VCaP (cell line): ENCODE data around the gene IQCK.

Experiments used
- H3K27ac ChIP-seq: fragments of 450-650 bp; 2 replicates; pipeline ENCODE4 v1.5.1; 2017
- CTCF ChIP-seq: fragments of 450-650 bp; conservative IDR thresholded peaks from 2 replicates; pipeline ENCODE4 v1.5.1; 2017; ENCODE audit warnings: mild to moderate bottlenecking, moderate library complexity

Gene IQCK

GRCh38 chr16:19765860-19766553 is 47.9 kb downstream of the IQCK start:
- no peak overlapping the region for H3K27ac ChIP-seq

DNA sequence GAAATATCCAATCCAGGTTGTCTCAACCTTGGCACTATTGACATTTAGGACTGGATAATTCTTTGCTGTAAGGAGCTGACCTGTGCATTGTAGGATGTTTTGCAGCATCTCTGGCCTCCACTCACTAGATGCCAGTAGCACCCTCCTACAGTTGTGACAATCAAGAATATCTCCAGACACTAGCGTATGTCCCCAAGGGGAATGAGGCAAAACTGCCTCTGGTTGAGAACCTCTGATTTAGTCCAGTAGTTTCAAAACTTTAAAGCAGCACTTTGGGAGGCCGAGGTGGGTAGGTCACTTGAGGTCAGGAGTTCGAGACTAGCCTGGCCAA is 48.4 kb downstream of the IQCK start:
- no peak for TF ChIP-seq CTCF
- no peak overlapping the region for H3K27ac ChIP-seq

More at GRCh38 chr16:19765860-19766553, 47.9 kb downstream of the IQCK start:
- no peak for TF ChIP-seq CTCF

DNA sequence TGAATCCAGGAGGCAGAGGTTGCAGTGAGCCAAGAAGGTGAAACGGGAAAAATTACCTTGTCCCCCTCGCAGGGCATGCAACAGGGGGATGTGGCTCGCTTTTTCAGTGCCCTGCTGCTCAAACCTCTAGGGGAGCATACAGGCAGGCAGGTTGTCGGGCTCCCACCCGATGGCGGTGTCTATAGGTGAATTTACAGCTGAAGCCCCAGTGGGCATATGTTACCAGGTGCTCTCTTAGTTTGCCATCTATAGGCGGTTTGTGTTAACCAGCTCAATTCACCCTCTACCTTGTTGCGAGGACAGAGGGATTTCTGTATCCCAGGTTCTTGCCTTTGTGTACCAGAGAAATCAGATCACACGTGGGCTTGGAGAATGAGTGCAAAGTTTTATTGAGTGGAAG is 48.9 kb downstream of the IQCK start:
- no peak overlapping the region for H3K27ac ChIP-seq
- no peak for TF ChIP-seq CTCF

GRCh38 chr16:19767497-19767896 is 49.4 kb downstream of the IQCK start:
- no peak for TF ChIP-seq CTCF
- no peak overlapping the region for H3K27ac ChIP-seq

DNA sequence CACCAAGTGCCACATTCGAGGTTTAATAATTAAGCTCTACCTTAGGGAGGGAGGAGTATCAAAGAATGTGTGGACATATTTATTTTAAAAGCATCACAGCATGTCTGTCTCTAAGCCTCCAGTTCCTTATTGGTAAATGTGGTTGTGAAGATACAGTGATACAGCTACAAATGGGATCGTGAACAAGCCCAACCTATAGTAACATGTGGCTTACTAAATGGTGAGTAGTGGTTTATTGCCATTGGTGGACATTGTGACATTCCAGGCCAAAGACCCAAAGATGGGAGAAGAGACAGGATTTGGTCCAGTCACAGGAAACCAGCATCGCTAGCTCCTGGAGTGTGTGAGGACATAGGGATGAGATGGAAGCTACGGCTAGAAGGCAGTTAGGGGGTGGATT is 51.2 kb downstream of the IQCK start:
- TF ChIP-seq CTCF, result no peak
- no peak overlapping the region for H3K27ac ChIP-seq

DNA sequence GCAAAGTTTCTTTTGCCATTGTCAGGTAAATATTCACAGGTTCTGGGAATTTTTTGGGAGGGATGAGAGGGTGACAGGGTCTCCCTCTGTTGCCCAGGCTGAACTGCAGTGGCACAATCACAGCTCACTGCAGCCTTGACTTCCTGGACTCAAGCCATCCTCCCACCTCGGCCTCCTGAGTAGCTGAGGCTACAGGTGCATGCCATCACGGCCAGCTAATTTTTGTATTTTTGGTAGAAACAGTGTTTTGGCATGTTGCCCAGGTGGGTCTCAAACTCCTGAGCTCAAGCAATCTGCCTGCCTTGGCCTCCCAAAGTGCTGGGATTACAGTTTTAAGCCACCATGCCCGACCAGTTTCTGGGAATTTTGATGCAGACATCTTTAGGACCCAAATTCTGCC is 53.0 kb downstream of the IQCK start:
- no peak overlapping the region for H3K27ac ChIP-seq
- TF ChIP-seq CTCF, result no peak

DNA sequence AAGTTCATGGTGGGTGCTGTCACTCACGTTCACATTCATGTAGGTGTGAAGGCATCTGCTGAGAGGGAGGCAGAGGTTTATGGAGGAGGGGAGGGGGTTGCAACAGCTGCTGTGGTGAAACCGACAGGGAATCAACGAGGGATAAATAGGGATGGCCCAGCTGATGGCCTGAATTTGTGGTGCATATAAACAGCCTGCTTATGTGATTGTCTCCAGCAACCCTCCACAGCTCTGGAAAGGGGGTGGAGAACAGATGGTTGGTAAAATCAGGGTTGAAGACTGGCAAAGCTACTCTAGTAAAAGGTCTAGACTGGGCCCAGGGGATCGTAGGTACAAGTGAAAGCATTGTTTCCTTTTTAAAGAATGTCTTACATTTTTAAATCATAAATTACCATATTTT is 53.7 kb downstream of the IQCK start:
- H3K27ac ChIP-seq, result no peak overlapping the region
- no peak for TF ChIP-seq CTCF
